ENCODE data around the gene FTSJ1. TPM values are rescaled to one million over a fixed set of nuclear protein-coding genes. Genes with fewer than 3 reads are reported as not detected.

Gene FTSJ1
- total and polyA plus RNA-seq, 4 donors, result 18.2 to 48.3 (median 44.8) TPM

DNA sequence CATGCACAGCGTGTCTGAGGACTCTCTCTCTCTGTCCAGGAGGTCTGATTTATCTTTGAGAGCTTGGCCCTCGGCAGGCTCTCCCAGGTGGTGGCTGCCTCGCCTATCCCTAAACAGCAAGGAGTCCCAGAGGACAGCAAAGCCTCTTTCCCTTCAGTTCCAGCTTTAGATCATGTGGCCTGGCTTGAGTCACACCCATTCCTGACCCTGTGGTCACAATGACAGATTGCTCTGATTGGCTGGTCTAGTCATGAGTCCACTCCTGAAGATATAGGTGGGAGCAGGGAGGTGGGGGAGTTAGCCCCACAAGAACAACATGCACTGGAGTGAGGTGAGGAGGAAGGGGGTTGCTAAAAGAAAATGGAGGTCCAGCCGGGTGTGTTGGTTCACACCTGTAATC is 20.7 kb downstream of the FTSJ1 start:
- no peak overlapping the region for H3K4me3 ChIP-seq
- H3K9me3 ChIP-seq (ENCODE audit: control insufficient read depth in 4 of 4, insufficient read depth in 3 of 4, low read length in 3 of 4), result peaks cover 0 to 9% (median 1%) of the 10 kb centered on the region in 4 donors
- 74 to 94% methylated on average over 4 of the region's 4 CpGs for WGBS, 2 donors
- TF ChIP-seq, protein P1, sequence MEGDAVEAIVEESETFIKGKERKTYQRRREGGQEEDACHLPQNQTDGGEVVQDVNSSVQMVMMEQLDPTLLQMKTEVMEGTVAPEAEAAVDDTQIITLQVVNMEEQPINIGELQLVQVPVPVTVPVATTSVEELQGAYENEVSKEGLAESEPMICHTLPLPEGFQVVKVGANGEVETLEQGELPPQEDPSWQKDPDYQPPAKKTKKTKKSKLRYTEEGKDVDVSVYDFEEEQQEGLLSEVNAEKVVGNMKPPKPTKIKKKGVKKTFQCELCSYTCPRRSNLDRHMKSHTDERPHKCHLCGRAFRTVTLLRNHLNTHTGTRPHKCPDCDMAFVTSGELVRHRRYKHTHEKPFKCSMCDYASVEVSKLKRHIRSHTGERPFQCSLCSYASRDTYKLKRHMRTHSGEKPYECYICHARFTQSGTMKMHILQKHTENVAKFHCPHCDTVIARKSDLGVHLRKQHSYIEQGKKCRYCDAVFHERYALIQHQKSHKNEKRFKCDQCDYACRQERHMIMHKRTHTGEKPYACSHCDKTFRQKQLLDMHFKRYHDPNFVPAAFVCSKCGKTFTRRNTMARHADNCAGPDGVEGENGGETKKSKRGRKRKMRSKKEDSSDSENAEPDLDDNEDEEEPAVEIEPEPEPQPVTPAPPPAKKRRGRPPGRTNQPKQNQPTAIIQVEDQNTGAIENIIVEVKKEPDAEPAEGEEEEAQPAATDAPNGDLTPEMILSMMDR (IDR thresholded peaks at IDR 0.05; ENCODE audit: control extremely low read depth, extremely low read depth), result no peak
- H3K27me3 ChIP-seq (ENCODE audit: control insufficient read depth in 3 of 3, insufficient read depth in 3 of 3, low read length in 2 of 3), result peaks cover 0 to 3% (median 0%) of the 10 kb centered on the region in 3 donors
- ATAC-seq (ENCODE audit: insufficient read depth, low FRiP score) (no peak), DNase-seq (no peak)
- no peaks in the 10 kb centered on the region for H3K4me1 ChIP-seq (ENCODE audit: control insufficient read depth in 5 of 5, insufficient read depth in 5 of 5, low read length in 5 of 5)
- no peak overlapping the region for H3K9ac ChIP-seq (ENCODE audit: insufficient read depth in 1 of 2, low read length in 2 of 2)
- H3K27ac ChIP-seq (ENCODE audit: low read depth in 1 of 2, low read length in 1 of 2), result no peak overlapping the region
- no peaks in the 10 kb centered on the region for H3K36me3 ChIP-seq (ENCODE audit: control insufficient read depth in 4 of 4, insufficient read depth in 4 of 4, low read length in 4 of 4)

- DNase-seq, result no peak
- peaks cover 0 to 3% (median 0%) of the 10 kb centered on the region in 3 donors for H3K27me3 ChIP-seq (ENCODE audit: control insufficient read depth in 3 of 3, insufficient read depth in 3 of 3, low read length in 2 of 3)
- no peak for ATAC-seq (ENCODE audit: insufficient read depth, low FRiP score)
- no peak overlapping the region for H3K4me3 ChIP-seq
- no peak overlapping the region for H3K27ac ChIP-seq (ENCODE audit: low read depth in 1 of 2, low read length in 1 of 2)
- H3K4me1 ChIP-seq (ENCODE audit: control insufficient read depth in 5 of 5, insufficient read depth in 5 of 5, low read length in 5 of 5), result no peaks in the 10 kb centered on the region
- WGBS, 2 donors, result 74 to 87% methylated on average over 5 of the region's 5 CpGs
- H3K9me3 ChIP-seq (ENCODE audit: control insufficient read depth in 4 of 4, insufficient read depth in 3 of 4, low read length in 3 of 4), result peaks cover 0 to 9% (median 1%) of the 10 kb centered on the region in 4 donors
- H3K36me3 ChIP-seq (ENCODE audit: control insufficient read depth in 4 of 4, insufficient read depth in 4 of 4, low read length in 4 of 4), result no peaks in the 10 kb centered on the region
- no peak overlapping the region for H3K9ac ChIP-seq (ENCODE audit: insufficient read depth in 1 of 2, low read length in 2 of 2)
- TF ChIP-seq, protein P1 (IDR thresholded peaks at IDR 0.05; ENCODE audit: control extremely low read depth, extremely low read depth), result no peak
Observed at GRCh38 chrX:48497871-48498270, 21.9 kb downstream of the FTSJ1 start.

DNA sequence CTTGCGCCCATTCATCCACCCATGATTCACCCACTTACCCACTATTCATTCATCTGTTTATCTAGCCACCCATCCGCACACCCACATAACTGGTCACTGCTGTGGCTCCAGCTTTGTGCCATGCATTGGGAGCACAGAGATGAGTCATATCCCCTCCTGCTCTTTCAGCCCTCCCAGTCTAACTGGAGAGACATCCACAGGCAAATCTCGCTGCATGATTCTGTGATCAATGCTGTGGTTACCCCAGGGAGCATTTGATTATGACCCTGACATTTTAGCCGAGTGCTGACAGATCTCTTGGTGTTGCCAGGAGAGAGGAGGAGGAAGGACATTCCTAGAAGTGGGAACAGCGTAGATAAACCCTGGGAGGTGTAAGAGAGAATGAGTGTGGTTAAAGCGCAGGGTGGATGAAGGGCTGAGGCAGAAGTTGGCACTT is 22.4 kb downstream of the FTSJ1 start:
- 76 to 90% methylated on average over 6 of the region's 6 CpGs for WGBS, 2 donors
- H3K9me3 ChIP-seq (ENCODE audit: control insufficient read depth in 4 of 4, insufficient read depth in 3 of 4, low read length in 3 of 4), result peaks cover 0 to 9% (median 1%) of the 10 kb centered on the region in 4 donors
- H3K9ac ChIP-seq (ENCODE audit: insufficient read depth in 1 of 2, low read length in 2 of 2), result no peak overlapping the region
- H3K36me3 ChIP-seq (ENCODE audit: control insufficient read depth in 4 of 4, insufficient read depth in 4 of 4, low read length in 4 of 4), result no peaks in the 10 kb centered on the region
- DNase-seq, result no peak
- no peak overlapping the region for H3K27ac ChIP-seq (ENCODE audit: low read depth in 1 of 2, low read length in 1 of 2)
- no peaks in the 10 kb centered on the region for H3K4me1 ChIP-seq (ENCODE audit: control insufficient read depth in 5 of 5, insufficient read depth in 5 of 5, low read length in 5 of 5)
- no peak for ATAC-seq (ENCODE audit: insufficient read depth, low FRiP score)
- no peak overlapping the region for H3K4me3 ChIP-seq
- TF ChIP-seq, protein P1 (IDR thresholded peaks at IDR 0.05; ENCODE audit: control extremely low read depth, extremely low read depth), result no peak
- H3K27me3 ChIP-seq (ENCODE audit: control insufficient read depth in 3 of 3, insufficient read depth in 3 of 3, low read length in 2 of 3), result peaks cover 0 to 3% (median 0%) of the 10 kb centered on the region in 3 donors

- no peak for DNase-seq
Observed at GRCh38 chrX:48504261-48504660, 28.3 kb downstream of the FTSJ1 start.

More at GRCh38 chrX:48504261-48504660, 28.3 kb downstream of the FTSJ1 start:
- Histone ChIP-seq H3K9ac (ENCODE audit: insufficient read depth in 1 of 2, low read length in 2 of 2) (no peak overlapping the region), H3K4me3 (no peak overlapping the region), H3K27ac (ENCODE audit: low read depth in 1 of 2, low read length in 1 of 2) (no peak overlapping the region), H3K9me3 (ENCODE audit: control insufficient read depth in 4 of 4, insufficient read depth in 3 of 4, low read length in 3 of 4) (peaks cover 0 to 12% (median 1%) of the 10 kb centered on the region in 4 donors), H3K4me1 (ENCODE audit: control insufficient read depth in 5 of 5, insufficient read depth in 5 of 5, low read length in 5 of 5) (no peaks in the 10 kb centered on the region), H3K27me3 (ENCODE audit: control insufficient read depth in 3 of 3, insufficient read depth in 3 of 3, low read length in 2 of 3) (no peaks in the 10 kb centered on the region), H3K36me3 (ENCODE audit: control insufficient read depth in 4 of 4, insufficient read depth in 4 of 4, low read length in 4 of 4) (no peaks in the 10 kb centered on the region)
- 74 to 87% methylated on average over 5 to 7 of the region's 7 CpGs for WGBS, 2 donors
- no peak for ATAC-seq (ENCODE audit: insufficient read depth, low FRiP score)
- TF ChIP-seq, protein P1 (IDR thresholded peaks at IDR 0.05; ENCODE audit: control extremely low read depth, extremely low read depth), result no peak
